ENCODE data around the gene LRRC61.

DNA sequence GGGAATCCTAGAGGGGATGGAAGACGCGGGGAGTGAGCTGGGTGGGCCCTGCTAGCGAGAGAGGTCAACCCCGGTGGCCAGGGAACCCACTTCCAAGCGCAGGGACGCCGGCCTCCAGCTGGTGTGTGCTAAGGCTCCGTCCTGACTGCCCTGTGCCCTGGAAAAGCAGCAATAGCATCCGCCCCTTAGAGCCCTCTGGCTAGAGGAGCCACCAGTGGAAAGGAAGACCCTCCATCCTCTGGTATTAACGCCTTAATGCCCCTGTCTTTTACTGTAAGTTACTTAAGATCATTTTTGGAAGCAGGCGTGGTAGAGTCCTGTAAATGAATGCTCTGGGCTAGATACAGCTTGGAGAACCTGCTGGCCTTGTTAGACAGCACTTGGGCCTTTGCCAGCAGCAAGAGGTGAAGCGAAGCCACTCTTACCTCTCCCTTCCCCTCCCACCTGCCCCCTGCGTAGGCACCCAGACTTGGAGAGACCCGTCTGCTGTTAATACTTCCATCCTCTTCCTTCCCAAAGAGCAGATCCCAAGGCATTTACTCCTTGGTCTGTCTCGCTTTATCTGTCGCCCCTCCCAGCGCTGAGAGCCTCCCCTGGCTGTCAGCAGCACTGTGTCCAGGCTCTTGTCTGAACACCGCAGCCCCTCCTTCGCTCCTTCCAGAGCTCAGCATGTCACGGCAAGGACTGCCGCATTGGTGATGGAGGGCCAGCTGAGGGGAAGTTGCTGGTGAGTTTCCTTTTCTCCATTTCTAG is 50.1 kb downstream of the LRRC61 start:
- TF ChIP-seq, protein P1, sequence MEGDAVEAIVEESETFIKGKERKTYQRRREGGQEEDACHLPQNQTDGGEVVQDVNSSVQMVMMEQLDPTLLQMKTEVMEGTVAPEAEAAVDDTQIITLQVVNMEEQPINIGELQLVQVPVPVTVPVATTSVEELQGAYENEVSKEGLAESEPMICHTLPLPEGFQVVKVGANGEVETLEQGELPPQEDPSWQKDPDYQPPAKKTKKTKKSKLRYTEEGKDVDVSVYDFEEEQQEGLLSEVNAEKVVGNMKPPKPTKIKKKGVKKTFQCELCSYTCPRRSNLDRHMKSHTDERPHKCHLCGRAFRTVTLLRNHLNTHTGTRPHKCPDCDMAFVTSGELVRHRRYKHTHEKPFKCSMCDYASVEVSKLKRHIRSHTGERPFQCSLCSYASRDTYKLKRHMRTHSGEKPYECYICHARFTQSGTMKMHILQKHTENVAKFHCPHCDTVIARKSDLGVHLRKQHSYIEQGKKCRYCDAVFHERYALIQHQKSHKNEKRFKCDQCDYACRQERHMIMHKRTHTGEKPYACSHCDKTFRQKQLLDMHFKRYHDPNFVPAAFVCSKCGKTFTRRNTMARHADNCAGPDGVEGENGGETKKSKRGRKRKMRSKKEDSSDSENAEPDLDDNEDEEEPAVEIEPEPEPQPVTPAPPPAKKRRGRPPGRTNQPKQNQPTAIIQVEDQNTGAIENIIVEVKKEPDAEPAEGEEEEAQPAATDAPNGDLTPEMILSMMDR (optimal IDR thresholded peaks at IDR 0.05 in 1 of 3, IDR thresholded peaks at IDR 0.05 in 1 of 3, conservative IDR thresholded peaks at IDR 0.05 in 1 of 3; ENCODE audit: extremely low read depth in 1 of 3, insufficient read depth in 2 of 3, low read length in 3 of 3): no peak
- TF ChIP-seq EZH2 (IDR thresholded peaks at IDR 0.05; ENCODE audit: low read length): no peak
